H1 (cell line): Measurements from ENCODE around the gene CAMK1G. TPM values are rescaled to one million over a fixed set of nuclear protein-coding genes. Genes with fewer than 3 reads are reported as not detected.

Experiments used
- CTCF ChIA-PET: fragments of 300-600 bp; sonication (Branson Sonifier 250); formaldehyde crosslinking; loops from one replicate; lab custom pipeline; 2021; ENCODE audit not compliant: partially characterized antibody; lab: Charles Lee
- POLR2A ChIA-PET: fragments of 300-600 bp; sonication (Branson Sonifier 250); formaldehyde crosslinking; loops from one replicate; lab custom pipeline; 2021; ENCODE audit warnings: inconsistent platforms; ENCODE audit not compliant: partially characterized antibody; lab: Charles Lee
- DNase-seq, 2 experiments: peaks; one replicate each; pipeline versions ENCODE4 v3.0.0 to v3.0.0-alpha.2; 2010 to 2022; ENCODE audit warnings: low spot score in 2 of 2, low read depth in 1 of 2, mixed read lengths in 1 of 2
- FAIRE-seq: peaks from 2 replicates; lab custom pipeline; 2011; peaks lifted over from hg19 to GRCh38; lab: Jason Lieb, UNC
- H2AFZ ChIP-seq: 2 replicates; pipeline ENCODE4 v1.8.1; 2012; ENCODE audit warnings: low read length, inconsistent platforms
- H2AK5ac ChIP-seq: 2 replicates; pipeline ENCODE4 v1.6.1; 2013; ENCODE audit warnings: low read depth, low read length
- H2BK120ac ChIP-seq: replicated peaks from 2 replicates; pipeline ENCODE3; 2013; ENCODE audit warnings: low read depth, low read length, inconsistent platforms
- H2BK12ac ChIP-seq: 2 replicates; pipeline ENCODE4 v1.6.1; 2013; ENCODE audit warnings: low read depth, low read length
- H2BK15ac ChIP-seq: 2 replicates; pipeline ENCODE4 v1.6.1; 2013; ENCODE audit warnings: low read length
- H2BK20ac ChIP-seq: 2 replicates; pipeline ENCODE4 v1.6.1; 2013; ENCODE audit warnings: low read length
- H2BK5ac ChIP-seq: 2 replicates; pipeline ENCODE4 v1.6.1; 2013; ENCODE audit warnings: low read depth, low read length
- H3K14ac ChIP-seq: 2 replicates; pipeline ENCODE4 v1.6.1; 2013; ENCODE audit warnings: inconsistent platforms; ENCODE audit not compliant: insufficient read length
- H3K18ac ChIP-seq: 2 replicates; pipeline ENCODE4 v1.6.1; 2013; ENCODE audit warnings: low read length; ENCODE audit errors: extremely low read depth
- H3K23ac ChIP-seq: 2 replicates; pipeline ENCODE4 v1.6.1; 2013; ENCODE audit warnings: inconsistent platforms; ENCODE audit not compliant: insufficient read length
- H3K23me2 ChIP-seq: 2 replicates; pipeline ENCODE4 v1.6.1; 2013; ENCODE audit warnings: low read depth, low read length
- H3K27ac ChIP-seq: 2 replicates; pipeline ENCODE4 v1.6.1; 2011; ENCODE audit warnings: low read depth, low read length, inconsistent platforms
- H3K27me3 ChIP-seq, 4 experiments: replicated peaks in 1 of 4; 1 replicate in 1 of 4; 2 replicates in 3 of 4; pipeline versions ENCODE4 v1.6.1 to v1.8.1; 2011 to 2013; ENCODE audit warnings: low read length in 3 of 4, mild to moderate bottlenecking in 3 of 4, inconsistent platforms in 2 of 4, mixed read lengths in 2 of 4, moderate library complexity in 1 of 4; ENCODE audit not compliant: control insufficient read depth in 3 of 4, insufficient read depth in 3 of 4; ENCODE audit errors: extremely low read depth in 1 of 4
- H3K36me3 ChIP-seq, 4 experiments: 2 replicates each; pipeline versions ENCODE4 v1.6.1 to v1.8.1; 2011 to 2013; ENCODE audit warnings: mild to moderate bottlenecking in 4 of 4, low read length in 3 of 4, moderate library complexity in 2 of 4, control low read depth in 1 of 4, inconsistent platforms in 1 of 4; ENCODE audit not compliant: insufficient read depth in 4 of 4, control insufficient read depth in 2 of 4
- H3K4ac ChIP-seq: replicated peaks from 2 replicates; pipeline ENCODE3; 2013; ENCODE audit warnings: low read length, low read depth, mixed read lengths, inconsistent platforms; ENCODE audit not compliant: insufficient read length
- H3K4me1 ChIP-seq, 4 experiments: replicated peaks in 1 of 4; 1 replicate in 1 of 4; 2 replicates in 3 of 4; pipeline versions ENCODE4 v1.6.1 to v1.8.1; 2011 to 2013; ENCODE audit warnings: low read length in 3 of 4, inconsistent platforms in 2 of 4, mixed read lengths in 1 of 4; ENCODE audit not compliant: insufficient read depth in 4 of 4, control insufficient read depth in 3 of 4
- H3K4me2 ChIP-seq, 2 experiments: 2 replicates each; pipeline versions ENCODE4 v1.6.1 to v1.8.1; 2011 to 2013; ENCODE audit warnings: low read depth in 2 of 2, low read length in 2 of 2, control low read depth in 1 of 2, inconsistent platforms in 1 of 2, mild to moderate bottlenecking in 1 of 2; ENCODE audit not compliant: insufficient read depth in 1 of 2
- H3K4me3 ChIP-seq, 4 experiments: fragments of 200-600, 300-600 bp in 1 of 4; sonication (generic), shearing (Covaris generic), sonication (Bioruptor Twin) in 1 of 4; 2 replicates each; pipeline versions ENCODE4 v1.5.1 to v1.8.1; 2011 to 2016; ENCODE audit warnings: low read length in 4 of 4, low read depth in 3 of 4, control low read depth in 2 of 4, inconsistent platforms in 2 of 4, mild to moderate bottlenecking in 2 of 4, mixed read lengths in 1 of 4, moderate library complexity in 1 of 4; ENCODE audit not compliant: insufficient read depth in 2 of 4; ENCODE audit errors: extremely low read depth in 1 of 4
- H3K56ac ChIP-seq: replicated peaks from 2 replicates; pipeline ENCODE3; 2013; ENCODE audit warnings: low read depth, mild to moderate bottlenecking, mixed read lengths, low read length, inconsistent platforms; ENCODE audit not compliant: insufficient read length
- H3K79me1 ChIP-seq: 2 replicates; pipeline ENCODE4 v1.6.1; 2013; ENCODE audit warnings: low read depth, low read length, control low read depth
- H3K79me2 ChIP-seq, 2 experiments: 2 replicates each; pipeline versions ENCODE4 v1.6.1 to v1.8.1; 2012 to 2013; ENCODE audit warnings: low read length in 2 of 2, mild to moderate bottlenecking in 2 of 2, inconsistent platforms in 1 of 2; ENCODE audit not compliant: insufficient read depth in 2 of 2, control insufficient read depth in 1 of 2
- H3K9ac ChIP-seq, 4 experiments: replicated peaks in 1 of 4; 1 replicate in 1 of 4; 2 replicates in 3 of 4; pipeline versions ENCODE4 v1.6.1 to v1.8.1; 2011 to 2013; ENCODE audit warnings: low read depth in 3 of 4, low read length in 3 of 4, control low read depth in 2 of 4, mild to moderate bottlenecking in 2 of 4, moderate library complexity in 2 of 4, inconsistent platforms in 1 of 4; ENCODE audit errors: extremely low read depth in 1 of 4
- H3K9me3 ChIP-seq, 2 experiments: 2 replicates each; pipeline versions ENCODE4 v1.6.1 to v1.8.1; 2012 to 2013; ENCODE audit warnings: mild to moderate bottlenecking in 2 of 2, moderate library complexity in 2 of 2, control low read depth in 1 of 2, inconsistent platforms in 1 of 2, low read depth in 1 of 2, low read length in 1 of 2, mixed read lengths in 1 of 2; ENCODE audit not compliant: insufficient read depth in 2 of 2
- H4K20me1 ChIP-seq, 2 experiments: replicated peaks in 1 of 2; 2 replicates each; pipeline versions ENCODE3 to v1.8.1; 2011 to 2013; ENCODE audit warnings: inconsistent platforms in 2 of 2, low read length in 2 of 2, mild to moderate bottlenecking in 1 of 2; ENCODE audit not compliant: insufficient read depth in 2 of 2, control insufficient read depth in 1 of 2
- H4K5ac ChIP-seq: 2 replicates; pipeline ENCODE4 v1.6.1; 2013; ENCODE audit warnings: low read length, low read depth, mixed read lengths, inconsistent platforms; ENCODE audit not compliant: insufficient read length
- H4K8ac ChIP-seq: 2 replicates; pipeline ENCODE4 v1.8.0; 2013; ENCODE audit warnings: mild to moderate bottlenecking, moderate library complexity, low read length, inconsistent platforms; ENCODE audit not compliant: insufficient read depth; ENCODE audit errors: extremely low read depth
- H4K91ac ChIP-seq: replicated peaks from 2 replicates; pipeline ENCODE3; 2013; ENCODE audit warnings: low read length, mixed read lengths, inconsistent platforms; ENCODE audit not compliant: insufficient read length
- CHD2 ChIP-seq: IDR thresholded peaks from 2 replicates; pipeline ENCODE4 v1.6.1; 2012; ENCODE audit warnings: low read length, improper control_type of control experiment
- CREB1 ChIP-seq: IDR thresholded peaks from 2 replicates; pipeline ENCODE4 v1.6.1; 2012; ENCODE audit warnings: inconsistent platforms
- HDAC6 ChIP-seq: IDR thresholded peaks from one replicate; pipeline ENCODE4 v1.7.1; 2012; ENCODE audit warnings: low read depth, mild to moderate bottlenecking, inconsistent platforms, low read length, moderate library complexity
- KDM5A ChIP-seq: fragments of 200-600 bp; IDR thresholded peaks from 2 replicates; pipeline ENCODE4 v1.7.1; 2012; ENCODE audit warnings: mild to moderate bottlenecking, low read length, inconsistent platforms, mixed read lengths
- MAX ChIP-seq: IDR thresholded peaks from 2 replicates; pipeline ENCODE4 v1.6.1; 2012; ENCODE audit warnings: inconsistent platforms
- NRF1 ChIP-seq: IDR thresholded peaks from 2 replicates; pipeline ENCODE4 v1.6.1; 2011; ENCODE audit warnings: mild to moderate bottlenecking, low read depth, low read length, improper control_type of control experiment
- RNF2 ChIP-seq: fragments of 200-900, 300-1000 bp; sonication (generic); IDR thresholded peaks from 2 replicates; pipeline ENCODE4 v1.7.1; 2016; ENCODE audit warnings: borderline replicate concordance, low read depth, mild to moderate bottlenecking, antibody characterized with exemption, low read length; ENCODE audit not compliant: poor library complexity, severe bottlenecking; ENCODE audit errors: missing control alignments
- SIRT6 ChIP-seq: IDR thresholded peaks from one replicate; pipeline ENCODE4 v1.7.1; 2012; ENCODE audit warnings: low read length, inconsistent platforms
- TAF1 ChIP-seq: IDR thresholded peaks from 2 replicates; pipeline ENCODE4 v1.6.1; 2011; ENCODE audit warnings: mild to moderate bottlenecking, low read depth, low read length
- TAF7 ChIP-seq: optimal IDR thresholded peaks from 2 replicates; pipeline ENCODE3; 2011; ENCODE audit warnings: low read depth, mild to moderate bottlenecking, inconsistent platforms, low read length, moderate library complexity, borderline replicate concordance
- WGBS, 2 experiments: shearing (Covaris generic) in 1 of 2; methylation state at CpG; one replicate each; pipeline versions ENCODE4 v1.1.6 to v1.1.7; 2013 to 2015; ENCODE audit warnings: low lambda C conversion rate in 2 of 2, mixed read lengths in 2 of 2, inconsistent platforms in 1 of 2, low coverage in 1 of 2, missing lambda C conversion rate in 1 of 2; ENCODE audit not compliant: insufficient replicate concordance in 2 of 2, insufficient coverage in 1 of 2, insufficient read length in 1 of 2; ENCODE audit errors: extremely low coverage in 1 of 2, missing lambda C conversion rate in 1 of 2; 5-methylcytosine and 5-hydroxymethylcytosine counted together
- polyA plus RNA-seq, 7 experiments: library from polyadenylated mRNA; depleted of rRNA in 3 of 7; stranded (reverse) in 5 of 7; unstranded in 2 of 7; fragments of >200 nt in 5 of 7; fragments of 200-250 nt in 2 of 7; gene quantifications; 1 replicate in 5 of 7; 2 replicates in 1 of 7; 4 replicates in 1 of 7; pipeline versions ENCODE4 v1.2.1 to v1.2.3, GENCODE V29; 2011 to 2013; ENCODE audit warnings: missing spikeins in 2 of 7, mixed read lengths in 2 of 7
- total RNA-seq: library from RNA; stranded (reverse); fragmentation: NEBNext Ultra II Directional; extraction: Animal tissue kit (Norgen Biotek cat#: 25700); gene quantifications from 2 replicates; pipeline ENCODE4 v1.2.1, GENCODE V29; 2021
- TF ChIP-seq, protein P1 (sequence below): IDR thresholded peaks from 2 replicates; pipeline ENCODE4 v1.6.1; 2012; ENCODE audit warnings: inconsistent platforms

CAMK1G gene
- total and polyA plus RNA-seq, 2 of the 8 experiments (the other 6 are each of a cell fraction or from before 2014, with no cell fraction given) = 1.00 to 1.0 TPM

DNA sequence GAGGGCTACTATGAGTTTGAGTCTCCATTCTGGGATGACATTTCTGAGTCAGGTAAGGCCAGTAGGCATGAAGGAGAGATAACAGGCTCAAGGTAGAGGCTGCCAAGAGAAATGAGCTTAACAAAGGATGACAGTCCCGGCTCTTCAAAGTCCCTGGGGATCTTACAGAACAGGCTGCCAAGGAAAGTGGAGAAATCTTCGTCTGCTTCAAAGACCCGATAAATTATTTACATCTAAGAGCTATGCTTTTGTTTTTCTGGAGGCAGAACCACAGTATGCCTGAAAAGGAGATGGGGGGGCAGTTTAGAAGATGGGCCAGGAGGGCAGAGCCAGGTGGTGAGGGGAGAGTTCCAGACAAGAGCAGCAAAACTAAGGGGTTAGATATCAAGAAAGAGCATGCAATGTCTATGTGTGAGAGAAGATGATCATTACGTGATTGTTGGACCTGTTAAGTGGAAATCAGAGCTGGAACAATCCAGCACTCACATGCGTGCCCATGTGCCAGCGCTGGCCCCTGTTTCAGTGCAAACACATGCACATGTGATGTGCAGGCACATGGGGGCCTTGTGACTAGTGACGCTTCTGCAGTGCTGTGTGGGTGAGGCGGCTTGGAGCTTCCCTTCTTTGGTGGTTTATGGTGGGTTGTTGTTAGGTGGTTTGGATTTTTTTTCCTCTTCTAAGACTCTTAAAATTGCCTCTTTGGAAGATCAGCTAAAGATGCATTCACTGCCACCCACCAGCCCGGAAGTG is 25.7 kb downstream of the CAMK1G start:
- H3K18ac ChIP-seq = no peak overlapping the region
- H3K79me2 ChIP-seq = no peaks in the 10 kb centered on the region
- H2BK12ac ChIP-seq = no peak overlapping the region
- DNase-seq (no peak), FAIRE-seq (no peak)
- H4K20me1 ChIP-seq = no peaks in the 10 kb centered on the region
- no peak overlapping the region for H2BK15ac ChIP-seq
- WGBS, 2 experiments = 87% methylated on average over 9 of the region's 9 CpGs; no CpG with 5 or more reads in 1 of the 2 experiments
- H3K14ac ChIP-seq = no peak overlapping the region
- no peak overlapping the region for H3K56ac ChIP-seq
- no peak overlapping the region for H4K5ac ChIP-seq
- no peak overlapping the region for H2BK120ac ChIP-seq
- H2AFZ ChIP-seq = no peak overlapping the region
- H2BK5ac ChIP-seq = no peak overlapping the region
- no peaks in the 10 kb centered on the region for H3K27me3 ChIP-seq
- no peaks in the 10 kb centered on the region for H3K79me1 ChIP-seq
- no peak overlapping the region for H2AK5ac ChIP-seq
- H4K91ac ChIP-seq = no peak overlapping the region
- no peak overlapping the region for H4K8ac ChIP-seq
- ChIA-PET POLR2A (interaction anchor here (1.1 kb wide), 1 partner anchor 64 kb away, joined by 3 read pairs; no protein-coding TSS in a partner anchor), CTCF (interaction anchor here (0.5 to 28.8 kb wide), 12 partner anchors 10 to 1363 kb away, joined by 3 to 636 read pairs (median 4); partner anchors contain the start of genes CAMK1G and G0S2)
- H3K36me3 ChIP-seq = no peaks in the 10 kb centered on the region
- no peaks in the 10 kb centered on the region for H3K23me2 ChIP-seq
- no peaks in the 10 kb centered on the region for H3K4me1 ChIP-seq
- no peak overlapping the region for H3K27ac ChIP-seq
- no peak overlapping the region for H3K4me2 ChIP-seq
- H3K9me3 ChIP-seq = no peaks in the 10 kb centered on the region
- no peak overlapping the region for H3K4me3 ChIP-seq
- H3K23ac ChIP-seq = no peak overlapping the region
- TF ChIP-seq KDM5A = no peak
- TF ChIP-seq, protein P1, sequence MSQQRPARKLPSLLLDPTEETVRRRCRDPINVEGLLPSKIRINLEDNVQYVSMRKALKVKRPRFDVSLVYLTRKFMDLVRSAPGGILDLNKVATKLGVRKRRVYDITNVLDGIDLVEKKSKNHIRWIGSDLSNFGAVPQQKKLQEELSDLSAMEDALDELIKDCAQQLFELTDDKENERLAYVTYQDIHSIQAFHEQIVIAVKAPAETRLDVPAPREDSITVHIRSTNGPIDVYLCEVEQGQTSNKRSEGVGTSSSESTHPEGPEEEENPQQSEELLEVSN = no peak
- no peak for TF ChIP-seq SIRT6
- TF ChIP-seq CREB1 = no peak
- no peak for TF ChIP-seq RNF2
- no peak for TF ChIP-seq HDAC6
- no peak for TF ChIP-seq CHD2
- no peak for TF ChIP-seq TAF1
- TF ChIP-seq MAX = no peak
- no peak for TF ChIP-seq TAF7
- no peak for TF ChIP-seq NRF1
- H3K9ac ChIP-seq = no peak overlapping the region
- H3K4ac ChIP-seq = no peak overlapping the region
- H2BK20ac ChIP-seq = no peak overlapping the region
